ACHN (cell line): Measurements from ENCODE around the gene INVS.
"Not testable (repeated sequence)": the region's sequence is repeated elsewhere in the genome, so short reads cannot be mapped to it uniquely, and the experiment has no call there.

ENCODE experiments used
- DNase-seq: peaks from one replicate; pipeline ENCODE4 v3.0.0-alpha.2; 2015
- in situ Hi-C: cut with HindIII; loops from 2 replicates; pipeline ENCODE4 v1.10.0; 2017; ENCODE audit warnings: low sequenced_read_pairs, low pct_ligation_motif_present, low pct_unique_long_range_greater_than_20kb

Gene INVS

DNA sequence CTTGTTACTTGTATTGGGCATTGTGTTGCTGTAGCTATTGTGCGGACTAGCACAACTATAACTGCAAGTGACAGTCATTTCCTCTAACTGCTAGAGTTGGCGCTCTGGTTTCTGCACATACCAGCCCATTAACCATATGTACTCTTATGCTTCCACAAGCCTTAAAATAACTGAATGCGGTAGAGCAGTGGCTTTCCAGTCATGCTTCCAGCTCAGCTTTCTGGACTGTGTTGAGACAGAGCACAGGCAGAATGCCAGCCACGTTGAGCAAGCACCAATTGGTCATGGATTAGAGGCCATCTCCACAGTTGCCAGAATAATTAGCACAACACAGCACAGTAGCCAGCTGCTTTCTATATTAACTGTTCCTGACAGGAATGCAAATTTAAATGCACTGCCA lies 12.2 kb downstream of the INVS start:
- DNase-seq, result peak; percentile 89
- in situ Hi-C loops, result no loop called here

DNA sequence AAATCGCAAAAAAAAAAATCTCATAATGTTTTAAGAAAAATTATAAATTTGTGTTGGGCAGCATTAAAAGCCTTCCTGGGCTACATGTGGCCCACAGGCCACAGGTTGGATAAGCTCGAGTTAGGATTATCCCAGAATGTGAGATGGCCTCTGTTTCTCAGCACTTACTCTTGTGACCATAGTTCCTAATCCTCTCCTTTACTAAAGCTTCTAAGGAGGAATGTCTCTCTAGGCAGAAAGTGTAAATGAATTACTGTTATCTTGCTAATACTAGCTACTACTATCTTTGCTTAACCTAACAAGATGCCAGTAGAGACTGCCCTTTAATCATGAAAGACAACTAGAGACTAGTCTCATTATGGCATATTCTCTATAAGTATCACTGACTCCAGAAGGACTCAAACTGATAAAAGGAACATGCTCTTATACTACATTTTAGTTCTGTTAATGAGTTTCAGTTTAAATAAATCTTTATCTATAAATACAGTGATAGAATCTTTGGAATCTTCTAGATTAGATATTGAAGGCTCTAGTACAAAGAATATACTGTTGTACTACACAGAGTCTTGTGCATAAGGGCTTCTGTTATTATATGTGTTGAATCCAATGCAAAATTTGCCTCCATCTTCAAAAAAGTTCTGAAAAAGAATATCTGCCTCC lies 13.8 kb downstream of the INVS start:
- in situ Hi-C loops, result no loop called here
- no peak for DNase-seq

DNA sequence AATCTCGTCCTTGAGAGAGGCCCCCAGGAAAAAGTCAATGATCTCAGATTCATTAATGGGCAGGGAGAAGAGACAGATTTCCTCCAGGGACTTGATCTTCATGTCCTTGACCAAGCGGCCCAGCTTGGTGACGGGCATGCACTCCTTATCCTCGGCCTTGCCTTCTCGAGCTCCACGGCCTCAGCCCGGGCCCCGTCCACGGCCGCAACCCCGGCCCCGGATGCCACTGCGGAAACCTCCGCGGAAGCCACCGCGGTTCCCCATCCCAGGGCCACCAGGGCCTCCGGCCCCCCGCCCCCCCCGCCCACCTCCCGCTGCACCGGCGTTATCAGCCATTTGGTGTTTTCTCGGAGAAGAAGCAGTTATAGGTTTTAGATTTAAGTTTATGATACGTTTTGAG lies 18.3 kb downstream of the INVS start:
- no peak for DNase-seq
- in situ Hi-C loops, result no loop called here

DNA sequence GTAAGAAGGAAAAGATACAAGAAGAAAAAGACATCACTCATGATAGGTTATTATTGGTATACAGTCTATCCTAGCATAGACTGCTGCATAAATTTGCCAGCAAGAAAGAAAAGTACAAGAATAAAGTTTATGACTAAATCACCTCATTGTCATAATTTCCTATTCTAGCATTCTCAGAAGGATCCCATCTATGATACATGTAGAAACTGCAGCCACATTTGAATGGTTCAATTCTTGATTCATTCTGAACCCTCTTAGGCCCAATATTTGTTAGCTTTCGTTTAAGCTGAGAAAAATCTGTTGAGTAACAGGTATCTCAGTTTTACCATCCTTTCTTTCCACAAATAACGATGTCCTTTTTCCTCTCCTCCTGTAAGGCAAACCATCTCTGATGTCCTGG lies 21.2 kb downstream of the INVS start:
- DNase-seq, result no peak
- in situ Hi-C loops, result no loop called here

DNA sequence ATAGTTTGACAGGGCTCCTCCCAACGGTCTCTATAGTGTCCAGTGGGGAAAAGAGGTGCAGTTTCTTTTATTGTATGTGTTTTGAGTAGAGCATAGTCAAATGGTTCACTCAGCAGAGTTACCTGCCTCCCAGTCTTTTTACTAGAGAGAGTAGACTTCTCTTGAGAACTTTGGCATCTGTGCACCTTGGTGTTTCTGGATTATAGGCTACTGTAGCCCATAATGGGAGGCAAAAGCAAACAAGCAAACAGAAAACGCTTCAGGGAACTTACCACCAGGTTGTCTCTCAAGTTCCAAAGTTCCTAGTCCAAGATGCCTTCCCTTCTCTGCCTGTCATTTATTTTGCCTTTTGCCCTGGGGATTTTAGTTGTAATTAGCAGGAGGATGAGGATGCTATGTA lies 26.2 kb downstream of the INVS start:
- in situ Hi-C loops, result no loop called here
- no peak for DNase-seq

DNA sequence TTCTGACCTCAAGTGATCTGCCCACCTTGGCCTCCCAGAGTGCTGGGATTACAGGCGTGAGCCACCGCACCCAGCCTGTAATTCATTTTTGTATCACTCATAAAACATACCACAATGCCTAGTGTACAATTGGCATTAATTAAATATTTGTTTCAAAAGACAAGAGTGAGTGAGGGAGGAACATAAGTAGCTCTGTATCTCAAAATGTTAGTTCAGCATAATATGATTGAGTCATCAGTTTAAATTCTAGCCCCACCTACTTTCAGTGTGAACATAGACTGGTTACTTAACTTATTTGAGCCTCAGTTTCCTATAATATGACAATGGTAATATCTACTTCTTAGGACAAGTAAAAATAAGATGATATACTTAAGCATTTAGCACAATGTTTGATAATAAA lies 26.9 kb downstream of the INVS start:
- no peak for DNase-seq
- in situ Hi-C loops, result no loop called here

DNA sequence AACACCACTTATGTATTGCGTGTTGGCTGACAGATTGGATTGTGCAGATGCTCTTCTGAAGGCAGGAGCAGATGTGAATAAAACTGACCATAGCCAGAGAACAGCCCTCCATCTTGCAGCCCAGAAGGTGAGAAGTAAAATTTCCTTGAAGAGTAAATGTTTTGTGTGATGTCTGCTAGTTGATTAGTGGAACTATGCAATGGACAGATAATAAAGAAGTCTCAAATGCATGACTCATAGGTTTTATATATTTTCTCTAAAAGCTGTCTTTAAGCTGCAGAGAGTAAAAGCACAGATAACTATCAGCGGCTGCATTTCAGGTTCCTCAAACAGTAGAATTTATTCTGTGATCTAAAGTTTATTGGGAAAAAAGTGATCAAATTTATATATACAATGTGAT lies 27.4 kb downstream of the INVS start:
- DNase-seq, result no peak
- in situ Hi-C loops, result no loop called here

DNA sequence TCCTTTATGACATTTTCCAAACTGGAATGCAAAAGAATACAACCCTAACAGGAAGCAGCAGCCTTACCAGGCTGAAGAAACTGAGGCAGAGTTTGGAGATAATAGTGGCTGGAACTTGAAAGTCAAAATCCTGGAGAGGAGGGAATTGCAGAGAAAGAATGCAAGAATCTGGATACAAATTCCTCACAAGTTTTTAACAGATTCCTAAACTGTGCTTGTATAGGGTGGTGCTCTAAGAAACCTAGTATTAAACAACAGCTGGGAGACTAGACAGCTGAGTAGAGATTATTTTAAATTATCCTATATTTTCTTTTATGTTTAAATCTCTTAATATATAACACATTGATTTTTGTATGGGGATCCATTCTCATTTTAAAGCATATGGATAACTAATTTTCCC lies 30.7 kb downstream of the INVS start:
- in situ Hi-C loops, result no loop called here
- no peak for DNase-seq

DNA sequence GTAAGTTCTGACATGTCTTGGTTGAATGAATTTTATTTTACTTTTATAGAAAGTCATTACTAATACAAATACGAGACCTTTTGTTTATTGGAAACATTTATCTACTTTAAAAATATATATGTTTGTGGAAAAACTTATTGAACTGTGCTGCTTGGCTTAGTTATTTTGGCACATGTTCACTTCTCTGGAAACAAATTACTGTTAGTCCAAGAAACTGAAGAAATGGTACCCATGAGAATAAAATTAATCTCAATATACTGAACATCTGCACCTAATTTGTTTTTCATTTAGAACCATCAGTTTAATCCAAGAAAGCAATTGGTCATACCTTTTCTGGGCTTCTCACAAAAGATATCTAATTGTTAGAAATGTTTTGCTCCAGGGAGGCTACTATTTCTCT lies 32.2 kb downstream of the INVS start:
- DNase-seq, result no peak
- in situ Hi-C loops, result no loop called here

DNA sequence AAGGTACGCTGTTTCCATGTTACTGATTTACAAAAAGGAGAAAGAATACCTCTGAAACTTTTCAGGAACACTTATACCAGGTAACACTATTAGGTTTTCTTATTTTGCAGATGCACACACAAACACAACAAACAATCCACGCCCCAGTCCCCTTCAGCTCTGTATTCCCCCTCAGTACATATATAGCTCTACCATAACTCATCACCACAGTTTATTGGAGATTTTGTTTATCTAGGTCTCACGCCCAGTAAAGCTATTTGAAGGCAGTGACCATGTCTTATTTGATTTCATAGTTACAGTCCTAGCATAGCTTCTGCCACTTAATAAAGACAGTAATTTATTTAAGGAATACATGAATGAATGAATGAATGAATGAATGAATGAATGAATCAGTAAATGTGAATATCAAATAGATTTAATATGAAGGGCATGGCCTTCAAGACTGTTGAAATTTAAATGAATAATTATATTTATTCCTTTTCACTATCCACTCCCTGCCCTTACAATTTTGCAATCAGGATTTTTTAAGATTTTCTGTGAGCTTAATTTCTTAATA lies 32.9 kb downstream of the INVS start:
- in situ Hi-C loops, result no loop called here
- no peak for DNase-seq

DNA sequence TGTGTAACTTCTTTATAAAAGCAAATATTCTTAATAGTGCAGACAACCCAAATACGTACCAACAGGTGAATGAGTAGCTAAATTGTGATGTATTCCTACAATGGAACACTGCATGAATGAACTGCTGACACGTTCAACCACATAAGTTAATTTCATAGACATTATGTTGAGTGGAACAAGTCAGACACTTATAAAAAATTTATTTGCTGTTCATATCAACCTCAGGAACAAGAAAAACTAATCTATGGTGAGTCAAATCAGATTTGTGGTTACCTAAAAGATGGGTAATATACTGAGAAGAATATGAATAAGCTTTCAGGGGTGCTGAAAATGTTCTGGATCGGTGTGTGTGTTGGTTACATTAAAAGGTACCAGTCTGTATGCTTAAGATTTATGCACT lies 35.7 kb downstream of the INVS start:
- no peak for DNase-seq
- in situ Hi-C loops, result no loop called here

DNA sequence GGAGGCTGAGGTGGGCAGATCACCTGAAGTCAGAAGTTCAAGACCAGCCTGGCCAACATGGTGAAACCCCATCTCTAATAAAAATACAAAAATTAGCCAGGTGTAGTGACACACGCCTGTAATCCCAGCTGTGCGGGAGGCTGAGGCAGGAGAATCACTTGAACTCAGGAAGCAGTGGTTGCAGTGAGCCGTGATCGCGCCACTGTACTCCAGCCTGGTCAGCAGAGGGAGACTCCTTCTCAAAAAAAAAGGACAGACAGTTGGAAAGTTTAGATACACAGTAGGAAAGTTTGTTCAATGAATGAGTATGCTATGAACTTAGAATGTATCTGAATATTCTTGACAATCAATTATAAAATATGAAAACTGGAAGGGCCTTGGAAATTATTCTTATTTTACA lies 37.8 kb downstream of the INVS start:
- in situ Hi-C loops, result not testable (repeated sequence)
- peak; percentile 11 for DNase-seq

DNA sequence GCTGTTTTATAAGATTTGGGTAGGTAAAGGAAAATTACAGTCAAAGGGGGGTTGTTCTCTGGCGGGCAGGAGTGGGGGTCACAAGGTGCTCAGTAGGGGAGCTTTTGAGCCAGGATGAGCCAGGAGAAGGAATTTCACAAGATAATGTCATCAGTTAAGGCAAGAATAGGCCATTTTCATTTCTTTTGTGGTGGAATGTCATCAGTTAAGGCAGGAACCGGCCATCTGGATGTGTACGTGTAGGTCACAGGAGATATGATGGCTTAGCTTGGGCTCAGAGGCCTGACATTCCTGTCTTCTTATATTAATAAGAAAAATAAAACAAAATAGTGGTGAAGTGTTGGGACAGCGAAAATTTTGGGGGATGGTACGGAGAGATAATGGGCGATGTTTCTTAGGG lies 41.3 kb downstream of the INVS start:
- in situ Hi-C loops, DNase-seq: not testable (repeated sequence)

DNA sequence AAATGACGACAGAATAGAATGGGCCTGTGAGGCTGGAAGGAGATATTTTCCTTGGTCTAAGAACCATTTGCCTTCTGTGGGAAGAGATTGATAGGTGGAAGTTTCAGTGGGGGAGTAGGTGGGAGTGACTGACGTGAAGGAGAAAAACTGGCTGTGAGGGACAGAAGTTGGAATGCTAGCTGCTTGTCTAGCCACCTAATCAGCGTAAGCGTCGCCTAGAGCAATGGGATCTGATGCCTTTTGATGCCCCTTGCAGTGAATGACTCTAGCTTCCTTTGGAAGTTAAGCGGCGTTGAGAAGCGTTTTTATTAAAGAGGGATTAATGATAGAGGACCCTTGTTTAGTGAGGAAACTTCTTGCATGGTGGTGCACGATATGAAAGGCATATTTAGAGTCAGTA lies 42.8 kb downstream of the INVS start:
- in situ Hi-C loops, result not testable (repeated sequence)

DNA sequence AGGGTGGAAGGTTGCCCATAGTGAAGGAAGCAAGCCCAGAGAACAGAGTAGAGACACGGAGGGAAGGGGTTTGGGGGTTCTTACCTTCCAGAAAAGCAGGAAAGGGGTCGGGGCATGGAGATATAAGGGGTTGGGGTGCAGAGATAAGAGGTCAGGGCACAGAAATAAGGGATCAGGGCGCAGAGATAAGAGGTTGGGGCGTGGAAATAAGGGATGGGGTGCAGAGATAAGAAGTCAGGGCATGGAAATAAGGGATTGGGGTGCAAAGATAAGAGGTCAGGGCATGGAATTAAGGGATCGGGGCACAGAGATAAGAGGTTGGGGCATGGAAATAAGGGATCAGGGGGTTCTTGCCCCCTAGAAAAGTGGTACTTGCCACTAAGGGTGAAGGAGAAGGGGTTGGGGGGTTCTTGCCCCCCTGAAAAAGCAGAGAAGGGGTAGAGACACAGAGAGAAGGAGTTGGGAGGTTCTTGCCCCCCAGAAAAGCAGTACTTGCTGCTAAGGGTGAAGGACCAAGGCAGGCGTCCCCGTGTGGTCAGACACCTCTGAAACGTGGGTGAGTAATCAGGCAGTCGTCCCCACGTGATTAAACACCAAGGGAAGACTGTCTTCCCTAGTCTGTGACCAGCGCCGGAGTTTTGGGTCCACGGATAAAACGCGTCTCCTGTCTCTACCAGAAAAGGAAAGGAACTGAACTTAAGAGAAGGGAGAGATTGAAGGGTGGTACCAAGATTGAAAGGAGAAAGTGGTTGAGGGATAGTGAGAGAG lies 46.3 kb downstream of the INVS start:
- DNase-seq, in situ Hi-C loops: not testable (repeated sequence)

More for the DNA sequence above, 42.8 kb downstream of the INVS start:
- not testable (repeated sequence) for DNase-seq

DNA sequence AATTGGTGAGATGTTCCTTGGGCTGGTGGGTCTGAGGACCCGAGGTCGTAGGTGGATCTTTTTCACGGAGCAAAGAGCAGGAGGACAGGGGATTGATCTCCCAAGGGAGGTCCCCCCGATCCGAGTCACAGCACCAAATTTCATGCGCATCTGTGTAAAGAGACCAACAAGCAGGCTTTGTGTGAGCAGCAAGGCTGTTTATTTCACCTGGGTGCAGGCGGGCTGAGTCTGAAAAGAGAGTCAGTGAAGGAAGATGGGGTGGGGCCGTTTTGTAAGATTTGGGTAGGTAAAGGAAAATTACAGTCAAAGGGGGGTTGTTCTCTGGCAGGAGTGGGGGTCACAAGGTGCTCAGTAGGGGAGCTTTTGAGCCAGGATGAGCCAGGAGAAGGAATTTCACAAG lies 46.9 kb downstream of the INVS start:
- DNase-seq, in situ Hi-C loops: not testable (repeated sequence)

DNA sequence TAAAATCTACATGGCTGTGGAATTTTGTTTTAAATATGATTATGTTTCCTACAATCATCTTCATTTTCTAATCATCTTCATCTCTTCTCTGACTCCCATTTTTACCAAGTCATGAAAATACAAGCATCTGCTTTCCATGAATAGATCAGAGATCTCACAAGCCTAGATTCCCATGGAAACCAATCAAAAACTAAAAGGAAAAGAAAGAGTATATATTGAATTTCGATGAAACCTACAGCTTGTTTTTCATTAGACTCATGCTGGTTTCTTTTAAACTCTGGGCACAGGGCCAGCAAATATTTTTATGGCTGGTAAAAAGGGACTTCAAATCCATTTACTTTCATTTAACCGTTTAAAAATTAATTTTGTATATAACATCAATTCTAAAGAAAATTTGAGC lies 51.2 kb downstream of the INVS start:
- no peak for DNase-seq
- in situ Hi-C loops, result no loop called here

DNA sequence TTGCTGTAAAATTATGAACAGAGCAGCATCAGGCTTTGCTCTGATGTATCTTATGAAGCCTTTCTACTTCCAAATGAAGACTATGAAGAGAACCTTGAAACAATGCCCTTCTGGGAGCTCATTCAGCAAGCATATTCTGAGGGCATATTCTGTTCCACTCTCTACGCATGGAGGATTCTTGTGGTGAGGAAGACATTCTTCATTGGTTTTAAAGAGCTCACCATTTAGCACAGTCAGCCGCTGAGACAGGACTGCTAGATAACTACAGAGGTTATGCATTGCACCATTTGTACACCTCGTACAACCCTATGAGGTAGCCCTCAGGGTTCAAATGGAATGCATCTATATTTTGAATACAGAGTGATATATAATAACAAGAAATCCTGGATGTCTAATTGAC lies 61.0 kb downstream of the INVS start:
- DNase-seq, result peak; percentile 73
- in situ Hi-C loops, result no loop called here

DNA sequence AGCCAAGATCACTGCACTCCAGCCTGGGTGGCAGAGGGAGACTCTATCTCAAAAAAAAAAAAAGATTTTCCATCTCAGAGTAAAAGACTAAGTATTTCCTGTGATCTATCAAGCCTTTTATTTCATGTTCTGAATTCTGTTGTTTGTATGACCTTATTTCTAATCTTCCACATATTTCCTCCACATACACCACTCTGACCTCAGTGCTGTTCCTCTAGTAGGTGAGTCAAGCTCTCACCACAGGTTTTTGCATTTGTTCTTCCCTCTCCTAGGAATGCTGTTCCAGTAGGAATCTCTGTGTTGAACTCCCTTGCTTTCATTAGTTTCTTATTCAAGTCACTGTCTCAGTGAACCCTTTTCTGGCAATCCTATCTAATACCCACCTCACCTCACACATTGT lies 68.1 kb downstream of the INVS start:
- in situ Hi-C loops, result no loop called here
- DNase-seq, result no peak
